Measurements from ENCODE around the gene TPRN.
A peak's percentile ranks its signal among the peaks of the same experiment; 100 is the strongest.

The TPRN gene

DNA sequence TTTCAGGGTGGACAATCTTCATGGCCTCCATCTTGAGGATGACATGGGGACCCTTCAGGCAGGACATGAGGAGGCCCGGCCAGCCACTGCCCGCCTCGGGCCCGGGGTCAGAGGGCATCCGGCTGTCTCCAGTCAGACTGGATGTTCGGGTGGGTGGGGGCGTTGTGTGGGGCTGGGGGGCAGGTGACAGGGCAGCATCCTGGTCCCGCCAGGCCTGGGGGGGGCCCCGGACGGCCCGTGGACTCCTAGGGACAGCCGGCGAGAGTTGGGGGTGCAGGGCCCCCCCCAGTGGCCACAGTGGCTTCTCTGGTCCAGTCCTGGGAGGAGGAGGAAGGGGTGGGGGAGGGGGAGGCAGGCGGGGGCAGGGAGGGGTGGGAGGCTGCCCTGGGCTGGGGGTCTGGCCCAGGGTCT is 20.6 kb upstream of the TPRN start:
- no peak overlapping the region for H3K27ac Mint-ChIP-seq
- no peaks in the 10 kb centered on the region for H3K36me3 Mint-ChIP-seq
- H3K4me3 Mint-ChIP-seq: no peak overlapping the region
- H3K9me3 Mint-ChIP-seq: no peaks in the 10 kb centered on the region
- H3K27me3 Mint-ChIP-seq: no peaks in the 10 kb centered on the region
- peaks cover 3% of the 10 kb centered on the region for H3K4me1 Mint-ChIP-seq

DNA sequence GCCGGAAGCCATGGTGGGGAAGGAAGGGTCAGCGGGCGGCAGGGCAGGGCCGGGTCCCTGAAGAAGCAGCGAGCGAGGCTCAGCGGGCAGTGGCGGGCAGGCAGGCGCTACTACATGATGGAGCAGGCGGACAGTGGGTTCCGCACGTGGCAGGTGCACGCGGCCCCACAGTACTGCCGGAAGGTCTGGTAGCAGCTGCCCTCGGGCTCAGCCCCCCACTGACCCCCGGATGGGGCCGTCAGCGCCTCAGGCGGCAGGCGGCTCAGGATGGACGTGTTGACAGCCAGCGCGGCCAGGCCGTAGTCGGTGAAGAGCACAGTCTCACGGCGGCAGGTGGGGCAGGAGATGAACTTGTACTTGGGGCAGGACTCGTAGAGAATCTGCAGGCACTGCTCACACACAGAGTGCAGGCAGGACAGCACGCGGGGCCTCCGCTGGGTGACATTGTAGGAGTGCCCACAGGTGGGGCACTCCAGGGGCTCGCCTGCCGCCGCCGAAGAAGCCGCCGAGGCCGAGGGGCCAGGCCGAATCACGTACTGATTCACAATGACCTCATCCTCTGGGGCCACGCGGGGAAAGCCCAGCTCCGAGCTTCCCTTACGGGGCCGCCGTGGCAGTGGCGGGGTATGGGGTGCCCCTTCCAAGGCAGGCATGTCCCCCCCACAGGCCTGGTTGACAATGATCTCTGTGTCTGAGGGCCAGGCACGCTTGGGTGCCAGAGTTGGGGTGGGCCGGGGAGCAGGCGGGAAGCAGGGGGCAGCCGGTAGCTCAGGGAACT is 20.0 kb upstream of the TPRN start:
- no peaks in the 10 kb centered on the region for H3K27me3 Mint-ChIP-seq
- no peak overlapping the region for H3K4me3 Mint-ChIP-seq
- no peaks in the 10 kb centered on the region for H3K9me3 Mint-ChIP-seq
- no peaks in the 10 kb centered on the region for H3K36me3 Mint-ChIP-seq
- H3K27ac Mint-ChIP-seq: peak overlapping the region; percentile 72
- peaks cover 3% of the 10 kb centered on the region for H3K4me1 Mint-ChIP-seq

DNA sequence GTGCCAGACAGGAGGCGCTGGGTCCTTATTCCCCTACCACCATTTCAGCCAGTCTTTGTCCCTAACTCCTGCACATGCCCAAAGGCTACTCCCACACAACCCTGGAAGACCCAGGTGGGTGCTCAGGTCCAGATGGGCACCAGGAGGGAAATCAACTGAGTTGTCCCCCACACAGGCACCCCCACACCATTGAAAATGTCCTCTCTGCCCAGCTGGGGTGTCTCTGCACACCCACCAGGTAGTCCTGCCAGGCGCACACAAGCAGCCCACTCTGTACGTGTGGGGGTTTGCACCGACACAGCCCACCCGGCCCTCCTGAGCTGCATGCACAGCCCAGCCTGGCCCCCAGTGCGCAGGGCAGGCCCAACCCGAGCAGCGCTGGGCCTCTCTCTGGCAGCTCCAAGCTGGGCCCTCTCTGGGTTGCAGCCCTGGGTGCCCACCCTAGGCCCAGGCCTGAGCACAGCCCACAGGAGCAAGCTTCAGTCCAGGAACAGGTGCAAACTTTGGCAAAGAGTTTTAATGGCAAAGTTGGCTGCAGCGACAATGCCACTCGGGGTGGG is 19.3 kb upstream of the TPRN start:
- no peak overlapping the region for H3K27ac Mint-ChIP-seq
- H3K9me3 Mint-ChIP-seq: no peaks in the 10 kb centered on the region
- H3K27me3 Mint-ChIP-seq: no peaks in the 10 kb centered on the region
- H3K36me3 Mint-ChIP-seq: no peaks in the 10 kb centered on the region
- H3K4me3 Mint-ChIP-seq: no peak overlapping the region
- peaks cover 3% of the 10 kb centered on the region for H3K4me1 Mint-ChIP-seq

DNA sequence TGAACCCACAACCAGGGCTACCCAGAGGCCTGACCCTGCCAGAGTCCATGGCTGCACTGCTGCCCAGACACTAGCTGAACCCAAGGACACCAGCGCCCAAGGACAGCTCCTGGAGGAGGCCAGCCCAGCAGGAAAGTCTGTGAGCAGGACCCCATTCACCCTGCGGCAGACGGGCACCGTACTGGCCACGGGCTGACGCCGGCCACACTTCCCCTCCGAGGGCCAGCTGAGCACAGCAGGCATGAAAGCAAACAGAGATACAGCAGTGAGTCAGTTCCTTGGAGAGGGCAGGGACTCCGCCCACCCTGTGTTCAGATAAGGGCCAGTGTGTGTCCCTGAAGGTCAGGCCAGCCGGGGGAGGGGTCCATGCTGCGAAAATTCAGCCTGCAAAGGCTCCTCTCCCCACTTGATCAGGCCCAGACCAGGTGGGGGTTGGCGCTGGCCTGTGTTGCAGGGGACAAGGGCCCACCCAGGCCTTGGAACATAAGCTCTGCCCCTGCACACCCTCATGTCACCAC is 18.3 kb upstream of the TPRN start:
- H3K4me3 Mint-ChIP-seq: no peak overlapping the region

DNA sequence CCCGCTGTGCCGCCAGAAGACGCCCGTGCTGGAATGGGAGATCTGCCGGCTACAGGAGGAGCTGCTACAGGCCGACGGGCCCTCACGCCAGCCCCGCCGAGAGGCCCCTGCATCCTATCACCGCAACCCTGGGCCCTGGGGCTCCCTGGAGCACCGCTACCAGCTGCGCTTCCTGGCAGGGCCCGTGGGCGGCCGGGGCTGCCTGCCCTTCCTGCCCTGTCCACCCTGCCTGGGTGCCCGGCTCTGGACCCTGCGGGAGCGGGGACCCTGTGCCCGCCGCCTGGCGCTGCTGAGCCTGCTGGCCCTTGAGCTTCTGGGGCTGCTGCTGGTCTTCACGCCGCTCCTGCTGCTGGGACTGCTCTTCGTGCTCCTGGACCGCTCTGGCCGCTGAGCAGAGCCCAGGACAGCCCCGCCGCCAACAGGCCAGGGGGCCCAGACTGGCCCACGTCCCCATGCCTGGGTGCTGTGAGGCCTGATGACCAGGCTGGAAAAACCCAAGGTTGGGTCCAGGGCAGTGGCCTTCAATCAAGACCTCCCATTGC is 17.7 kb upstream of the TPRN start:
- no peaks in the 10 kb centered on the region for H3K9me3 Mint-ChIP-seq
- peaks cover 3% of the 10 kb centered on the region for H3K4me1 Mint-ChIP-seq
- H3K27ac Mint-ChIP-seq: no peak overlapping the region
- H3K27me3 Mint-ChIP-seq: no peaks in the 10 kb centered on the region
- H3K36me3 Mint-ChIP-seq: no peaks in the 10 kb centered on the region
- H3K4me3 Mint-ChIP-seq: no peak overlapping the region

More for the DNA sequence above, 18.3 kb upstream of the TPRN start:
- H3K9me3 Mint-ChIP-seq: no peaks in the 10 kb centered on the region
- H3K27ac Mint-ChIP-seq: no peak overlapping the region
- no peaks in the 10 kb centered on the region for H3K36me3 Mint-ChIP-seq
- no peaks in the 10 kb centered on the region for H3K27me3 Mint-ChIP-seq
- peaks cover 3% of the 10 kb centered on the region for H3K4me1 Mint-ChIP-seq

DNA sequence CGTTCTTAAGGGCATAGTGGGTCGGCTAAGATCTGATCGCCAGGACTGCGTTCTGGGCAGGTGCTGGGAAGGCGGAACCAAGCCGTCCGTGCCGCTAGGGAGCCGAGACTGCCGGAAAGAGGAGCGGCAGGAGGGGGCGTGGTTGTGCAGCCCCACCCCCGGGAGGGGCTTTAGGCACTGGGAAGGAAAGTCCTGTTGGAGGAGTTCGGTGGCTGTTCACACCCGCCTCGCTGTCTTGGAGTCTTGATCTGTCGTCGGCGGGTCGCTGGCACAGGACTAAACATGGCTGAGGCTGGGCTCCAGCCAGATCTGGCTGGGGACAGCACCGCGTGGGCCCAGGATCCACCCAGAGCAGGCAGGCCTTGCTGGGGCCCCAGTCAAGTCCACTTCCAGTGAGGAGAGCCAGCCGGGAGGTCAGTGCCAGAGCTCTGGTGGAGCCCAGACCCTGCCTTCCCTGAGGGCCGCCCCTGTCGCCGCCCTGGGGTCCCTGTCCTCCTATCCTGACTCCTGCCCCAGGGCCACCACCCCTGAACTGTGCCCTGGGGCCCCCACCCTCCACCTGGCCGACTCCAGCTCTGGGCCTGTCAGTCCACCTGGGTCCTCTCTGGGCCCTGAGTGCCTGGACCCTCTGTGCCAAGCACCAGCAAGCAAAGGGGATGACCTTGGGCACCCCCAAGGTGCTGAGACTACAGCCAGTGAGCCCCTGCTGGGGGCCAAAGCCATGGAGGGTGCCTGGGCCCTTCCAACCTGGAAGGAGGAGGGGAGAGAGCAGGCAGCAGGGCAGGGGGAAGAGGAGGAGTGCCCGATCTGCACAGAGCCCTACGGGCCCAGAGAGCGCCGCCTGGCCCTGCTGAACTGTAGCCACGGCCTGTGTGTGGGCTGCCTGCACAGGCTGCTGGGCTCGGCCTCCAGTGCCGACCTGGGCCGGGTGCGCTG is 17.0 kb upstream of the TPRN start:
- H3K27me3 Mint-ChIP-seq: no peaks in the 10 kb centered on the region
- H3K27ac Mint-ChIP-seq: no peak overlapping the region
- no peaks in the 10 kb centered on the region for H3K4me1 Mint-ChIP-seq
- H3K4me3 Mint-ChIP-seq: no peak overlapping the region
- H3K9me3 Mint-ChIP-seq: no peaks in the 10 kb centered on the region
- no peaks in the 10 kb centered on the region for H3K36me3 Mint-ChIP-seq

DNA sequence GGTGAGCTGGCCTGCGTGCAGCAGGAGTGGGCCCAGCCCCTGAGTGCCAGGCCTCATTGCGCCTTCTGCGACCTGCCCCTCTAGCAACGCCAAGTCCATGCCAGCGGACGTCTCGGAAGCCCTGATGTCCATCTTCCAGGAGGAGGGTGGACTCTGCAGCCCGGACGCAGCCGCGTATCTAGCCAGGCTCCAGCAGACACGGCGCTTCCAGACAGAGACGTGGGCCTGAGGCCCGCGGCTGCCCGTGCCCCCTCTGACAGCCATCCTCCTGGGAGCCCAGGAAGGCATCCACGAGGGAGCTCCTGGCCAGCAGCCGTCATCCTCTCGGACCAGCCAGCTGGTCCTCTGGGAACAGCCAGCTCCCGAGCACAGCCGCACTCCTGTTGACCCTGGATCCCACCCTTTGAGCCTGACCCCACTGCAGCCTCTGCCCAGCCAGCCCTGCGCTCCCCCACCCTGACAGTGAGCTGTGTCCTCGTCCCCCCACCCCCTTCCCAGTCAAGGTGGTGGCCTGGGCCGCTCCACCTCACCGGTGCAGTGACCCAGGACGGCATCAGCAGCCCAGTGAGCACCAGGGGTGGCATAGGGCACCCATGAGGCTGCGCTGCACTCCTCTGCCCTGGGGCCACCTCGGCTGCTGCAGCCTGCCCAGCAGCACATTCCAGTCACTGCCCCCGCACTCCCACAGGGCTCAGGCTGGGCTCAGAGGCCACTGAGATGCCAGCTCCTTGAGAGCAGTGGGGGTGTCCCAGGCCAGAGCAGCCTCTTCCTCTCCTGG is 15.8 kb upstream of the TPRN start:
- H3K27me3 Mint-ChIP-seq: no peaks in the 10 kb centered on the region
- no peak overlapping the region for H3K4me3 Mint-ChIP-seq
- no peaks in the 10 kb centered on the region for H3K36me3 Mint-ChIP-seq
- no peaks in the 10 kb centered on the region for H3K9me3 Mint-ChIP-seq
- no peaks in the 10 kb centered on the region for H3K4me1 Mint-ChIP-seq
- no peak overlapping the region for H3K27ac Mint-ChIP-seq

DNA sequence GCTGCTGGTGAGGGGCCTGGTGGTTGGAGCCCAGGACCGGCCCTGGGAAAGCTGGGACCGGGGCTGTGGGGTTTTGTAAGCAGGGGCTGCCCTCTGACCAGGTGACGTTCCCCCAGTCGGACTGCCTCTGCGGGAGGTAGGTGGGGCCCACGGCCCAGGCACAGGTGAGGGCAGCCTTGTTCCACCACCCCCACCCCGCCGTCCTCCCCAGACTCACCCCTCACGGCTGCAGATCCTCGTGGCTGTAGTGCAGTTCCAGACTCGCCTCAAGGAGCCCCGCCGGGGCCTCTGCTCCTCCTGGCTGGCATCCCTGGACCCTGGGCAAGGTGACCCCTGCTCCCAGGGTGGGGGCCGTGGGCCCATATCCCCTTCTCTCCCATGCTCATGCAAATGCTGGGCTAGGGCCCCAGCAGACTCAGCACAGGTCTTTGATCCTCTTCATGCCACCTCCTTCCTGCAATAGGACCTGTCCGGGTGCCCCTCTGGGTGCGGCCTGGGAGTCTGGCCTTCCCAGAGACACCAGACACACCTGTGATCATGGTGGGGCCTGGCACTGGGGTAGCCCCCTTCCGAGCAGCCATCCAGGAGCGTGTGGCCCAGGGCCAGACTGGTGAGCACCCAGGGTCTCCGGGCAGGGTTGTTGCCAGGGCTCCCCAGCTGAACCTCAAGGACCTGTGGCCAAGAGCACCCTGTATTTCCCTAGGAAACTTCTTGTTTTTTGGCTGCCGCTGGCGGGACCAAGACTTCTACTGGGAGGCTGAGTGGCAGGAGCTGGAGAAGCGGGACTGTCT is 14.8 kb upstream of the TPRN start:
- Mint-ChIP-seq H3K27ac (no peak overlapping the region), H3K27me3 (no peaks in the 10 kb centered on the region), H3K4me3 (no peak overlapping the region), H3K4me1 (no peaks in the 10 kb centered on the region), H3K36me3 (peaks cover 1% of the 10 kb centered on the region), H3K9me3 (no peaks in the 10 kb centered on the region)

DNA sequence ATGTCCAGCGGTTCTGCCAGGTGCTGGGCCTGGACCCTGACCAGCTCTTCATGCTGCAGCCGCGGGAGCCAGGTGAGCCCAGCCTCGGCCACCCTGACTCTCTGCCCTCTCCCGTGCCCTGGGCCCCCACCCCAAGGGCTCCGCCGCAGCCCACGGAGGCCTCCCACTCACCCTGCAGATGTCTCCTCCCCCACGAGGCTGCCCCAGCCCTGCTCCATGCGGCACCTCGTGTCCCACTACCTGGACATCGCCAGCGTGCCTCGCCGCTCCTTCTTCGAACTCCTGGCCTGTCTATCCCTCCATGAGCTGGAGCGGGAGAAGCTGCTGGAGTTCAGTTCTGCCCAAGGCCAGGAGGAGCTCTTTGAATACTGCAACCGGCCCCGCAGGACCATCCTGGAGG is 14.1 kb upstream of the TPRN start:
- Mint-ChIP-seq H3K4me1 (no peaks in the 10 kb centered on the region), H3K27ac (no peak overlapping the region), H3K4me3 (no peak overlapping the region), H3K27me3 (no peaks in the 10 kb centered on the region), H3K9me3 (no peaks in the 10 kb centered on the region), H3K36me3 (peaks cover 1% of the 10 kb centered on the region)

DNA sequence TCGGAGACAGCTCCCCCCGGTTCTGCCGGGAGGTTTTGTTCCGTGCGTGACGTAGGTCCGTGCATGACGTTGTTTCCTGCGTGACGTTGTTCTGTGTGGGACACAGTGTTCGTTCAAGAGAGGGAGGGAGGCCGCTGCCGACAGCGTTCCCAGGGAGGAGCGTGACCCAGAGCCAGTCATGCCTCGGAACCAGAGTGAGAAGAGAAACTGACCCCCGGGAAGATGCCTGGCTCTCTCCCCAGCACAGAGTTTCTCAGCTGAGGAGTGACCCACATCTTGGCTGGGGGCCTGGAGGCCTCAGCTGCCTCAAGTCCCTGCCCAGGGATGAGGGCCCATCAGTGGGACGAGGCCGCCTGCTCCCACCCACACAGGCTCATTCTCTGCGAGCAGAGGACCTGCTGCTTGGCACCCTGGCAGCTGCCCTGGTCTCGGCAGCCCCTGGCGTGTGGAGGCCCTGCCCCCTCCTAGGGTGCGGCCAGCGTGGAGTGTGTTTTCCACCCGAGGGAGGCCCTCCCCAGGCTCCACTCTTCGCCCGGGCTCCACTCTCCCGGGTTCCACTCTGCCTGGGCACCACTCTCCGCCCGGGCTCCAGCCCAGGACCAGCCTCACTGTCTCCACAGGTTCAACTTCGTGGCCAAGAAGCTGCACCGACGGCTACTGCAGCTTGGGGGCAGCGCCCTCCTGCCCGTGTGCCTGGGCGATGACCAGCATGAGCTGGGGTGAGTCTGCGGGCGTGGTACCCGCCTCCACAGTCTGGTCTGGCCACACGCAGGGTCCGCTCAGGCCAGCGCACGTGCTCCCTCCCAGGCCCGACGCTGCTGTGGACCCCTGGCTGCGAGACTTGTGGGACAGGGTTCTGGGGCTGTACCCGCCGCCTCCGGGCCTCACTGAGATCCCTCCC is 12.9 kb upstream of the TPRN start:
- H3K27ac Mint-ChIP-seq: no peak overlapping the region
- no peak overlapping the region for H3K4me3 Mint-ChIP-seq
- peaks cover 1% of the 10 kb centered on the region for H3K36me3 Mint-ChIP-seq
- no peaks in the 10 kb centered on the region for H3K4me1 Mint-ChIP-seq
- H3K27me3 Mint-ChIP-seq: no peaks in the 10 kb centered on the region
- no peaks in the 10 kb centered on the region for H3K9me3 Mint-ChIP-seq

DNA sequence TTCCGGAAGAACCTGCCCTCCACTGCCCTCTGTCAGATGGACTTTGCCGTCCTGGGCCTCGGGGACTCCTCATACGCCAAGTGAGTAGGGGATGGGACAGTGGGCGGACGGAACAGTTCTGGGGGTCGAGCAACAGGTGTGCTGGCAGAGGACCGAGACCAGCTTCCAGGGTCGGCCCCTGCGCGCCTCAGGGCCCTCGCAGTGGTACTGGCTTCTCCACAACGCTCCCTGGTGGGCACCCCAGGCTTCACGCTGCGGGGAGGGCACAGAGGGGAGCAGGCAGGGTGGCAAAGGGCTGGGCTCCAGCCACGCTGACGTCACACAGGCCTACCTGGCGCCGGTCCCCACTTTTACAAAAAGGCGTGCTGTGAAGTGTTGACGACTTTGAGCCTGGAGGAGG is 12.0 kb upstream of the TPRN start:
- peaks cover 1% of the 10 kb centered on the region for H3K36me3 Mint-ChIP-seq
- H3K4me3 Mint-ChIP-seq: no peak overlapping the region
- H3K9me3 Mint-ChIP-seq: no peaks in the 10 kb centered on the region
- peaks cover 2% of the 10 kb centered on the region for H3K4me1 Mint-ChIP-seq
- no peaks in the 10 kb centered on the region for H3K27me3 Mint-ChIP-seq
- H3K27ac Mint-ChIP-seq: no peak overlapping the region

DNA sequence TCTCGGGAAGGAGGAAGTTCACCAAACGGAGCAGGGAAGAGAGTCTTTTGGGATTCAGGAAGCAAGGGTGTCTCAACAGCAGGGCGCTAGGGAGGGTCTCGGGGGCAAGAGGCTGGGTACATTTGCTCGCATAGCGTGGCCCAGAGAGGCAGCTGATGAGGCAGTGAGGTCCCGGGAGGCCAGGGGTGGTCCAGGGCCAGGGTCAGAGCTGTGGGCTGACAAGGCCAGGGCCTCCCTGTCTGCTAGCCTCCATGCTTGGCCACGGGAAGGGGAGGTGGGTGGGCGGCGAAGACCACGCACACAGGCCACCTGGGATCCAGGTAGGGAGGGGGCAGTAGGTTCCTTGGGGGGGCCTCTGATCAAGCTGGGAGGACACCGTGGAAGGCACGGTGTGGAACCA is 11.0 kb upstream of the TPRN start:
- Mint-ChIP-seq H3K4me3 (no peak overlapping the region), H3K9me3 (no peaks in the 10 kb centered on the region), H3K27me3 (no peaks in the 10 kb centered on the region), H3K36me3 (peaks cover 1% of the 10 kb centered on the region), H3K27ac (no peak overlapping the region), H3K4me1 (peaks cover 12% of the 10 kb centered on the region)

DNA sequence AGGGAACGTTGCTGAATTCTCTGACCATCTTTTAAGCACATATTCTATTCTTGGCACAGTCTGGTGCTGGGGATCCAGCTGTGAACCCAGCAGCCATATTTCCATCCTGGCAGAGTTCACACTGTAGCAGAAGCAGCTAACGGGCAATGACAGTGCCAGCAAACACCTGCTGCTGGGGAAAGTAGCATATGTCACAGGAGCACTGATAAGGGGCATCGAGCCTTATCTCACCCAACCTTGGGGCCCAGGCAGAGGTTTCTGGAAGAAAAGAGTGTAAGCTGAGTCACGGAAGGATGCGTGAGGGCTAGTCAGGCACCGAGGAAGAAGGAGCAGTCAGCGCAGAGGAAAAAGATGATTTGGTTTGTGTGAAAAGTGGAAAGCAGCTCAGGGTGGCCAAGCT is 6.1 kb upstream of the TPRN start:
- Mint-ChIP-seq H3K4me1 (peaks cover 30% of the 10 kb centered on the region), H3K36me3 (peaks cover 1% of the 10 kb centered on the region), H3K27ac (peak overlapping the region; percentile 88), H3K9me3 (no peaks in the 10 kb centered on the region), H3K4me3 (peak overlapping the region; percentile 93), H3K27me3 (no peaks in the 10 kb centered on the region)

All from activated naive CD4-positive, alpha-beta T cell treated with anti-CD3 and anti-CD28 coated beads, Interleukin-2, amount 50 U/mL, for 24 hours (primary cell).